Mammary epithelial cell (primary cell): Measurements from ENCODE around the gene ADNP2.

Experiments used
- EZH2 ChIP-seq: IDR thresholded peaks from 2 replicates; pipeline ENCODE4 v1.6.1; 2012; ENCODE audit warnings: low read length, inconsistent platforms, borderline replicate concordance
- TF ChIP-seq, protein P1 (sequence below), 2 donors: IDR thresholded peaks in 1 of 2; conservative IDR thresholded peaks in 1 of 2; 2 replicates each; pipeline ENCODE4 v1.5.1; 2011 to 2012; ENCODE audit warnings: inconsistent platforms in 2 of 2, low read length in 2 of 2, mild to moderate bottlenecking in 2 of 2, control low read depth in 1 of 2, low read depth in 1 of 2; ENCODE audit not compliant: insufficient read depth in 1 of 2; ENCODE audit errors: extremely low read depth in 1 of 2

DNA sequence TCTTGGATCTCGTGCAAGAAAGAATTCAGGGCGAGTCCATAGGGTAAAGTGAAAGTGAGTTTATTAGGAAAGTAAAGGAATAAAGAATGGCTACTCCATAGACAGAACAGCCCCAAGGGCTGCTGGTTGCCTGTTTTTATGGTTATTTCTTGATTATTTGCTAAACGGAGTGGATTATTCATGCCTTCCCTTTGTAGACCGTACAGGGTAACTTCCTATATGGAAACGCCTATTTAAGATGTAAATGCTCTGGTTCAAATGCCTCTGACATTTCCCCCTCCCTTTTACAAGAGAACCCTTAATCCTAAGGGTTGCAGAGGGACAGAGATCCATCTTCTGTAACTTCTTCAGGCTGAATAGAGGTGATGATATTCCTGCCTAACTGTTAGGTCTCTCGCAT is 49.1 kb upstream of the ADNP2 start:
- TF ChIP-seq, protein P1, sequence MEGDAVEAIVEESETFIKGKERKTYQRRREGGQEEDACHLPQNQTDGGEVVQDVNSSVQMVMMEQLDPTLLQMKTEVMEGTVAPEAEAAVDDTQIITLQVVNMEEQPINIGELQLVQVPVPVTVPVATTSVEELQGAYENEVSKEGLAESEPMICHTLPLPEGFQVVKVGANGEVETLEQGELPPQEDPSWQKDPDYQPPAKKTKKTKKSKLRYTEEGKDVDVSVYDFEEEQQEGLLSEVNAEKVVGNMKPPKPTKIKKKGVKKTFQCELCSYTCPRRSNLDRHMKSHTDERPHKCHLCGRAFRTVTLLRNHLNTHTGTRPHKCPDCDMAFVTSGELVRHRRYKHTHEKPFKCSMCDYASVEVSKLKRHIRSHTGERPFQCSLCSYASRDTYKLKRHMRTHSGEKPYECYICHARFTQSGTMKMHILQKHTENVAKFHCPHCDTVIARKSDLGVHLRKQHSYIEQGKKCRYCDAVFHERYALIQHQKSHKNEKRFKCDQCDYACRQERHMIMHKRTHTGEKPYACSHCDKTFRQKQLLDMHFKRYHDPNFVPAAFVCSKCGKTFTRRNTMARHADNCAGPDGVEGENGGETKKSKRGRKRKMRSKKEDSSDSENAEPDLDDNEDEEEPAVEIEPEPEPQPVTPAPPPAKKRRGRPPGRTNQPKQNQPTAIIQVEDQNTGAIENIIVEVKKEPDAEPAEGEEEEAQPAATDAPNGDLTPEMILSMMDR (conservative IDR thresholded peaks at IDR 0.05 in 1 of 2, IDR thresholded peaks at IDR 0.05 in 1 of 2; ENCODE audit: extremely low read depth in 1 of 2, insufficient read depth in 1 of 2, low read depth in 1 of 2, low read length in 2 of 2), result no peak
- no peak for TF ChIP-seq EZH2
